GM12875 (cell line): ENCODE results near the gene CHTF18.

Experiments used
- H3K4me3 ChIP-seq: one replicate; pipeline ENCODE4 v1.5.1; 2011; ENCODE audit warnings: low read depth, low read length, control low read depth
- TF ChIP-seq, protein P1 (sequence below): IDR thresholded peaks from 2 replicates; pipeline ENCODE4 v1.5.1; 2011; ENCODE audit warnings: low read depth, mild to moderate bottlenecking, control low read depth, inconsistent platforms, low read length, moderate library complexity, borderline replicate concordance; ENCODE audit not compliant: insufficient read depth

CHTF18 gene

DNA sequence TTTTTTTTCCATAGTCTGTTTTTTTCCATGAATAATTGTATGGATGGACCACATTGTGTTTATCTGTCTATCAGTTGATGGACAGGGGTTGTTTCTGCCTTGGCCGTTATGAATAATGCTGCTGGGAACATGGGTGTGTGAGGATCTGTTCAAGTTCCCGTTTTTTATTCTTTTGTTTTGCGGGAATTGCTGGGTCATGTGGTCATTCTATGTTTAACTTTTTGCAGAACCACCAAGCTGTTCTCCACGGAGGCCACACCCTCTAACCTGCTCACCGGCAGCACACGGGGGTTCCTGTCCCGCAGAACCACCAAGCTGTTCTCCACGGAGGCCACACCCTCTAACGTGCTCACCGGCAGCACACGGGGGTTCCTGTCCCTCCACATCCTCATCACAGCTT, 33.8 kb upstream of the CHTF18 start:
- TF ChIP-seq, protein P1, sequence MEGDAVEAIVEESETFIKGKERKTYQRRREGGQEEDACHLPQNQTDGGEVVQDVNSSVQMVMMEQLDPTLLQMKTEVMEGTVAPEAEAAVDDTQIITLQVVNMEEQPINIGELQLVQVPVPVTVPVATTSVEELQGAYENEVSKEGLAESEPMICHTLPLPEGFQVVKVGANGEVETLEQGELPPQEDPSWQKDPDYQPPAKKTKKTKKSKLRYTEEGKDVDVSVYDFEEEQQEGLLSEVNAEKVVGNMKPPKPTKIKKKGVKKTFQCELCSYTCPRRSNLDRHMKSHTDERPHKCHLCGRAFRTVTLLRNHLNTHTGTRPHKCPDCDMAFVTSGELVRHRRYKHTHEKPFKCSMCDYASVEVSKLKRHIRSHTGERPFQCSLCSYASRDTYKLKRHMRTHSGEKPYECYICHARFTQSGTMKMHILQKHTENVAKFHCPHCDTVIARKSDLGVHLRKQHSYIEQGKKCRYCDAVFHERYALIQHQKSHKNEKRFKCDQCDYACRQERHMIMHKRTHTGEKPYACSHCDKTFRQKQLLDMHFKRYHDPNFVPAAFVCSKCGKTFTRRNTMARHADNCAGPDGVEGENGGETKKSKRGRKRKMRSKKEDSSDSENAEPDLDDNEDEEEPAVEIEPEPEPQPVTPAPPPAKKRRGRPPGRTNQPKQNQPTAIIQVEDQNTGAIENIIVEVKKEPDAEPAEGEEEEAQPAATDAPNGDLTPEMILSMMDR = no peak
- no peak overlapping the region for H3K4me3 ChIP-seq

DNA sequence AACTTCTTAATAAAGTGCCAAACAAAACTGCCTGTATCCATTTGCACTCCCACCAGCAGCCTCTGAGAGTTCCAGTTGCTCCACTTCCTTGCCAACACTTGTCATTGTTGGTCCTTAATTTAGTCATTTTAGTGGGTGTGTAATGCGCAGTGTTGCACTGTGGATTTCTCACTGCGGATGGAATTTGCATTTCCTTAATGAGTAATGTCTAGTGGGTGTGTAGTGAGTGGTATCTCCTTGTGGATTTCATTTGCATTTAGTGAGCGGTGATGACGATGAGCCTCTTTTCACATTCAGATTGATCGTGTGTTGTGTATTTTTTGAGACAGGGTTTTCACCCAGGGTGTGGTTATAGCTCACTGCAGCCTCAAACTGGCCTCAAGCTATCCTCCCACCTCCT, 32.0 kb upstream of the CHTF18 start:
- TF ChIP-seq, protein P1 = no peak
- no peak overlapping the region for H3K4me3 ChIP-seq

DNA sequence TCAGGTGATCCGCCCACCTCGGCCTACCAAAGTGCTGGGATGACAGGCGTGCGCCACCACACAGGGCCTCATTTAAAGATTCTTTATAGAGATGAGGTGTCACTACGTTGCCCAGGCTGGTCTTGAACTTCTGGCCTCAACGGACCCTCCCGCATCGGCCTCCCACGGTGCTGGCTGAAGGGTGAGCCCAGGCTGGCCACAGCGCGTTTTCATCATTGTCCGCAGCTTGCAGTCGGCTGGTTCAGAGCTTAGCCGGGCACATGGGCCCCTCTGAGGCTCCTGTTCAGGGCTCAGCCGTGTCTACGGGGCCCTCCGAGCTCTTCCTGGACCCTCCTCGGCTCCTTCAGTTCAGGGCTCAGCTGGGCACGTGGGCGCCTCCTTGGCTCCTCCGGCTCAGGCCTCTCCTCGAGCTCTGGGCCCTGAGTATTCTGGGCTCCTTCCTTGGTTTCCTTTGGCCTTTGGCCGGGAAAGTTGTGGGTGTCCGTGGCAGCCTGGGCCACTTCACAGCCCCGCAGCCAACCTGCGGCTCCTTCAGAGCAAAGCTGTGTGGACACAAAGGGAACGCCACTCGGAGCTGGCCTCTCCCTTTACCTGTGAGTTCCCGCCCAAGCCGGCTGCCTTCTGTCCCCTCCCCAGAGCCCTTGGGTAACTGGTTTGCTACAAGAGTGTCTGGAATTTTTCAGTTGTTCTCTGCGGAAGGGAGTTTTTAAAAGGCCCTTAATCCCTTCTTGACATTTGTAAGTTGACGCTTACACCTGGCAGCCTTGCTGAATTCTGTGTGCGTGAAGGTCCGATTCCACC, 29.1 kb upstream of the CHTF18 start:
- no peak overlapping the region for H3K4me3 ChIP-seq
- TF ChIP-seq, protein P1 = no peak

DNA sequence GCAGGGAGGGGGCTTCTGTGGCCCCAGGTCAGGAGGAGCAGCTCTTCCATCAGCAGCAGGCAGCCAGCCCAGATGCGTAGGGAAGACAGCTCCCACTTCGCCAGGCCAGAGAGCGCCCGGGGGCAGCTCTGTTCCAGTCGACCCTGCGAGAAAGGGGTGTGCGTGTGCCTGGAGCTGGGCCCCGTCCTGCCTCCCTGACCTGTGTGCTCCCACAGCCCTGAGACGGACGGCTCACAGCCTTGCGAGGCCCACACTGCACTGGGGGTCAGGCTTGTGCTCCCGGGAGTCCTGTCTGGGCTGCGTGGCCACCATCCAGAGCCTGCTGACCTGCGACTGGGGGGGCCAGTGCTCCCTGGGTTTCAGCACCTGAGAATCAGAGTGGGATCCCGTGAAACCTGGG, 28.4 kb upstream of the CHTF18 start:
- TF ChIP-seq, protein P1 = no peak
- no peak overlapping the region for H3K4me3 ChIP-seq

DNA sequence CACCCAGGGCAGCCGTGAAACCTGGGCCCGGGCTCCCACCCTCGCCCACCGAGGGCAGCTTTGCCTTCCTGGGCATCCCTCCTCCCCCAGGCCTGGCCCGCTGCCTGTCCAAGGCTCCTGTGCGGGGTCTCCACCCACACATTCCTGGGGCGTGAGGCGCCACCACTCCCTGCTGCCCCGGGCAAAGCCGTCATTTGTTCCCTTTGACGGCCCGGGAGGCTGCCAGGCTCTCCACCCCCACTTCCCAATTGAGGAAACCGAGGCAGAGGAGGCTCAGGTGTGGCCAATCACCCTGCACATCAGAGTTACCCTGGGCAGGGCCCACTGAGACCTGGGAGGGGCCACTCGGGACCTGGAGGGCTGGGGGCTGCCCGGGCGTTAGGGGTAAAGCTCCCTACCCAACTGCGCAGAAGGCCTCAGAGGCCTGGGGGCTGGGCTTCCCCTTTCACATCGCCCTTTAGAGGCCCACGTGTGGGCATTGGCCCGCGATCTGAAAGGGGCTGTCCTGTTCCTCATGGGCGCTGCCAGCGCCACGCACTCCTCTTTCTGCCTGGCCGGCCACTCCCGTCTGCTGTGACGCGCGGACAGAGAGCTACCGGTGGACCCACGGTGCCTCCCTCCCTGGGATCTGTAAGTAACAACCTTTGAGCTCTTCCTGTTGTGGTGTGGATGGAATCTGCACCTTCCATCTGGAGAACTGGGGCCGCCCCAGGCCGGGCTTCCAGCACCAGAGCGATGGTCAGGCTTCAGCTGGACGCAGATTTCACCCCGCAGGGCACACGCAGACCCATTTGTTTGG, 27.7 kb upstream of the CHTF18 start, which contains the start of gene MSLN:
Gene MSLN, plus strand, starts transcription at position 190 of the 799 bp plus-strand sequence. CDS start 1,947 bp downstream, outside the sequence.
- H3K4me3 ChIP-seq = no peak within 1 kb of the TSS
- TF ChIP-seq, protein P1 = no peak

DNA sequence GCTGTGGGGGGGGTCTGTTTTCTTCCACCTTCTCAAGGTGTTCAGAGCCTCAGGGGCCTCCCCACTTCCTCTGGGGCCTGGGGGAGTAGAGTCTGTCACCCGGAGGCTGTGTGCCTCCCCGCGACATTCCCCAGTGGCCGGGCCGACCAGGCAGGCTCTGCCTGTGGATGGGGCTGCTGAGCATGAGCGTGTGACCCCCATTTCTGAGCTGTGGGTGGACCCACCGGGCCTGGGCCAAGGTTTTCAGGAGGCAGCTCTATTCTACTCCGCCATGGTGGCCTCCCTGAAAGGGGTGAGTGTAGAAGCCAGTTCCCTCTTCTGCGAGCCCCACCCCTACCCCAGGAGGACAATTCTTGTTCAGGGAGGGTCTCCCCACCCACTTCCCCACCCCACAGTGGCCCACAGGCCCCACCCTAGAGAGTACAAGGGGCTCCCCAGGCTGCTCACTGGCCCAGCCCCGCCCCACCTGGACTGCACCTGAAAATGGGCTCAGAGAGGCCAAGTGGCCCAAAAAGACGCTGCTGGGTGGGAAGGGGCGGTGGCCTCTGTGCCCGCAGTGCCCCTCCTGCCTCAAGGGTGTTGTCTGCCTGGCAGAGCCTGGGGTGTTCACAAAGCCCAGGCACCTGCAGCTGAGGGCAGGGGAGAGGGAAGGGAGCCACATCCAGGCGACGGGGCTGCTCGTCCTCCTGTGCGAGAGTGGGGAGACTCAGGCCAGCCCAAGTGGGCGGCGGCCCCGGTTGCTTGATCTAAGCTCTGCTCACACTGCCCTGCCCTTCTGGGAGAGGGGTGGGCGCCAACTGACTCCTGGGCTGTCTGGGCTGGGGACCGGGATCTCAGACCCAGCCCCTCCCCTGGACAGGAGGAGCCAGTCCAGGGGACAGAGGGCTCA, 26.6 kb upstream of the CHTF18 start:
- H3K4me3 ChIP-seq = no peak overlapping the region
- TF ChIP-seq, protein P1 = no peak
